Adrenal gland (tissue), 12 donors: ENCODE results near the gene DNMT1. TPM values are rescaled to one million over a fixed set of nuclear protein-coding genes. Genes with fewer than 3 reads are reported as not detected.
A peak's percentile ranks its signal among the peaks of the same experiment; 100 is the strongest.

Source experiments
- DNase-seq, 7 donors: peaks; one replicate each; pipeline ENCODE4 v3.0.0-alpha.2; 2019 to 2020
- H3K27ac ChIP-seq, 5 donors: fragments of 200-600 bp; sonication (generic) in 4 of 5; 1 replicate in 3 of 5; 2 replicates in 2 of 5; pipeline versions ENCODE4 v1.5.1 to v1.8.0; 2016 to 2020; ENCODE audit warnings: mild to moderate bottlenecking in 1 of 5
- H3K27me3 ChIP-seq: fragments of 200-600 bp; 2 replicates; pipeline ENCODE4 v1.8.0; 2021
- H3K36me3 ChIP-seq, 2 donors: fragments of 200-600 bp; replicated peaks in 1 of 2; 1 replicate in 1 of 2; 2 replicates in 1 of 2; pipeline versions ENCODE4 v1.5.1 to v1.8.0; 2018 to 2022
- H3K4me1 ChIP-seq, 2 donors: fragments of 200-600 bp; replicated peaks in 1 of 2; 1 replicate in 1 of 2; 2 replicates in 1 of 2; pipeline versions ENCODE4 v1.5.1 to v1.8.0; 2018 to 2021
- H3K4me3 ChIP-seq, 4 donors: fragments of 200-600 bp; sonication (generic) in 3 of 4; one replicate each; pipeline ENCODE4 v1.5.1; 2016 to 2018
- H3K9me3 ChIP-seq, 3 donors: fragments of 200-600 bp; sonication (generic) in 1 of 3; replicated peaks in 1 of 3; 1 replicate in 2 of 3; 2 replicates in 1 of 3; pipeline versions ENCODE4 v1.5.1 to v1.8.0; 2016 to 2021
- POLR2A ChIP-seq, 2 donors: fragments of 450-650 bp; IDR thresholded peaks; one replicate each; pipeline ENCODE4 v1.6.1; 2017; ENCODE audit warnings: antibody characterized with exemption in 2 of 2, mild to moderate bottlenecking in 2 of 2, moderate library complexity in 1 of 2
- WGBS, 4 donors: extraction: QIAGEN DNeasy Blood & Tissue Kit in 2 of 4; methylation state at CpG; one replicate each; pipeline versions ENCODE4 v1.1.5 to v1.1.7; 2013 to 2017; 5-methylcytosine and 5-hydroxymethylcytosine counted together
- intact Hi-C, 2 donors: fragments of 100-400 bp; cut with DNase I; formaldehyde crosslinking; loops; one replicate each; pipeline versions ENCODE4 v1.14.1 to v1.15.0; 2022 to 2023
- polyA plus RNA-seq, 3 donors: library from polyadenylated mRNA; stranded (reverse); fragments of 200-250 nt in 2 of 3; fragments of 350-450 nt in 1 of 3; fragmentation: Illumina TruSeq in 1 of 3; extraction: RNeasy Lipid Tissue Mini Kit (QIAGEN cat#74804) in 1 of 3; gene quantifications; one replicate each; pipeline ENCODE4 v1.2.3, GENCODE V29; 2013 to 2014
- total RNA-seq, 9 donors: library from RNA; depleted of rRNA in 4 of 9; stranded (reverse); fragments of >200 nt in 4 of 9; fragments of 120-200 nt in 1 of 9; fragmentation: NEBNext Ultra II Directional in 1 of 9; extraction: Animal tissue kit (Norgen Biotek cat#: 25700) in 1 of 9; gene quantifications; one replicate each; pipeline versions ENCODE4 v1.1.0 to v1.2.4, GENCODE V29; 2013 to 2023
- TF ChIP-seq, protein P1 (sequence below), 6 experiments: fragments of 450-650 bp in 4 of 6; fragments of 200-600 bp in 2 of 6; sonication (generic) in 1 of 6; IDR thresholded peaks; 1 replicate in 5 of 6; 2 replicates in 1 of 6; pipeline versions ENCODE4 v1.5.1 to v1.8.0; 2016 to 2021; ENCODE audit warnings: antibody characterized with exemption in 6 of 6, mild to moderate bottlenecking in 2 of 6, moderate library complexity in 1 of 6
- donor health status: healthy with polysubstance abuse.
- donor health status: Bipolar disorder and iron deficiency.
- donor health status: DM: yes; HTN: yes; CAD: no.
- donor health status: DM: no; HTN: no; CAD: no.
- donor health status: DM: no; HTN: no; CAD: no.
- donor health status: DM: yes; HTN: yes; CAD: no.

The DNMT1 gene
- total and polyA plus RNA-seq, 12 donors: 23.6 to 49.7 (median 36.1) TPM

GRCh38 chr19:10096615-10096963 is 98.2 kb downstream of the DNMT1 start:
- peak in 5 of 7 donors; percentile 44 to 81 (median 54) for DNase-seq
- 21 to 30% (median 28%) methylated on average over 9 to 26 of the region's 26 CpGs for WGBS, 4 donors
- intact Hi-C loops: no loop called here
- no peaks in the 10 kb centered on the region for H3K27me3 ChIP-seq
- no peak for TF ChIP-seq POLR2A (IDR thresholded peaks at IDR 0.05)
- TF ChIP-seq, protein P1, sequence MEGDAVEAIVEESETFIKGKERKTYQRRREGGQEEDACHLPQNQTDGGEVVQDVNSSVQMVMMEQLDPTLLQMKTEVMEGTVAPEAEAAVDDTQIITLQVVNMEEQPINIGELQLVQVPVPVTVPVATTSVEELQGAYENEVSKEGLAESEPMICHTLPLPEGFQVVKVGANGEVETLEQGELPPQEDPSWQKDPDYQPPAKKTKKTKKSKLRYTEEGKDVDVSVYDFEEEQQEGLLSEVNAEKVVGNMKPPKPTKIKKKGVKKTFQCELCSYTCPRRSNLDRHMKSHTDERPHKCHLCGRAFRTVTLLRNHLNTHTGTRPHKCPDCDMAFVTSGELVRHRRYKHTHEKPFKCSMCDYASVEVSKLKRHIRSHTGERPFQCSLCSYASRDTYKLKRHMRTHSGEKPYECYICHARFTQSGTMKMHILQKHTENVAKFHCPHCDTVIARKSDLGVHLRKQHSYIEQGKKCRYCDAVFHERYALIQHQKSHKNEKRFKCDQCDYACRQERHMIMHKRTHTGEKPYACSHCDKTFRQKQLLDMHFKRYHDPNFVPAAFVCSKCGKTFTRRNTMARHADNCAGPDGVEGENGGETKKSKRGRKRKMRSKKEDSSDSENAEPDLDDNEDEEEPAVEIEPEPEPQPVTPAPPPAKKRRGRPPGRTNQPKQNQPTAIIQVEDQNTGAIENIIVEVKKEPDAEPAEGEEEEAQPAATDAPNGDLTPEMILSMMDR (IDR thresholded peaks at IDR 0.05): no peak
- H3K4me1 ChIP-seq: peaks cover 8 to 13% of the 10 kb centered on the region in 2 donors
- no peaks in the 10 kb centered on the region for H3K9me3 ChIP-seq
- peak overlapping the region in 3 of 4 donors; percentile 23 to 41 (median 40) for H3K4me3 ChIP-seq
- H3K36me3 ChIP-seq: peaks cover 0 to 11% of the 10 kb centered on the region in 2 donors
- peak overlapping the region in 4 of 5 donors; percentile 49 to 88 (median 78) for H3K27ac ChIP-seq

DNA sequence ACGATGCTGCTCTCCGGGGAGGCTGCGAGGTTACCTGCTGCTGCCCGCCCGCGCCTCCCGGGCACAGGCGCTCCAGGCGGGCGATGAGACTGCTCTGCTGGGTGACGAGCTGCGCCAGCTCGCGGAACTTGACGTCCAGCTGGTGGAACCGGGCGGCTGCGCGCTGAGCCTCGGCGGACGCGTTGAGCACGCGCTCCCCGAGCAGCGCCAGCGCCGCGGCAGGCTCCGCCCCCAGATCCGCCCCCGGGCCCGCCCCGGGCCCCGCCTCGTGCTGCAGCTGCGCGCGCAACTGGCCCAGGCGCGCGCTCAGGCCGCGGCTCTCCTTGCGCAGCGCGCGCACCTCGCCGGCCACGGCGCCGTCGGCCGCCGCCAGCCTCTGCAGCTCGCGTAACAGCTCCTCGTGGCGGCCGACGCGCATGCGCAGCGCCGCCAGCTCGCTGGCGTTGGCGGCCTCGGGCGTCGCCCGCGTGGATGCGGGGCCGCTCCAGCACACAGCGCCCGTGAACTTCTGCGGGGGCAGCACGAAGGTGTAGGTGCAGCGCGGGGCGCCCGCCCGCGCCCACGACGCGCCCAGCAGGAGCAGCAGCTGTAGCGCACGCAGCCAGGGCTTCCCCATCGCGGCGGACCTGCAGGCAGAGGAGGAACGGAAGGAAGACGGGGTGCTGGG is 98.7 kb downstream of the DNMT1 start:
- intact Hi-C loops: no loop called here
- H3K4me1 ChIP-seq: peaks cover 8 to 13% of the 10 kb centered on the region in 2 donors
- TF ChIP-seq POLR2A (IDR thresholded peaks at IDR 0.05): peak; percentile 55 to 92
- TF ChIP-seq, protein P1 (IDR thresholded peaks at IDR 0.05): peak in 1 of 6 experiments; percentile 26
- H3K36me3 ChIP-seq: peaks cover 0 to 16% of the 10 kb centered on the region in 2 donors
- WGBS, 4 donors: 1% methylated on average over 76 to 97 of the region's 97 CpGs; no CpG with 5 or more reads in 2 of the 4 donors
- DNase-seq: peak; percentile 92 to 96 (median 94)
- H3K27me3 ChIP-seq: no peaks in the 10 kb centered on the region
- H3K4me3 ChIP-seq: peak overlapping the region in 3 of 4 donors; percentile 23 to 48 (median 40)
- peak overlapping the region; percentile 78 to 95 (median 85) for H3K27ac ChIP-seq
- no peaks in the 10 kb centered on the region for H3K9me3 ChIP-seq

DNA sequence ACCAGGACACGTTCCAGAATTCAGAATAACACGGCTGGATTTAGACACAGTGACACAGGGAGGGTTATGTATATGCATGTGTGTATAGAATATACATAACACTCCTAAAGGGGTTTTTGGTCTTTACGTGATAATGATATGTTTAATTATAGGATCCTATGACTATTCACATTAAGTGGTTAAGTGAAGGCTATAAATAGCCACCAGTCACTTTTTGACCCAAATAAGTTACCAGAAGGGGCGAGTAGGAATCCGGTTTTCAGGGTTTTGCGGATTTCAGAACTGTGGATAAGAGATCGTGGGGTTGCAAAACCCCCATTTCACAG is 99.2 kb downstream of the DNMT1 start:
- Histone ChIP-seq H3K4me3 (peak overlapping the region in 1 of 4 donors; percentile 48), H3K9me3 (no peaks in the 10 kb centered on the region), H3K27me3 (no peaks in the 10 kb centered on the region), H3K36me3 (peaks cover 0 to 21% of the 10 kb centered on the region in 2 donors), H3K27ac (peak overlapping the region; percentile 78 to 95 (median 85)), H3K4me1 (peaks cover 8 to 13% of the 10 kb centered on the region in 2 donors)
- DNase-seq: no peak
- TF ChIP-seq, protein P1 (IDR thresholded peaks at IDR 0.05): no peak
- TF ChIP-seq POLR2A (IDR thresholded peaks at IDR 0.05): no peak
- WGBS, 4 donors: 25 to 29% (median 27%) methylated on average over 6 to 7 of the region's 7 CpGs
- intact Hi-C loops: no loop called here

DNA sequence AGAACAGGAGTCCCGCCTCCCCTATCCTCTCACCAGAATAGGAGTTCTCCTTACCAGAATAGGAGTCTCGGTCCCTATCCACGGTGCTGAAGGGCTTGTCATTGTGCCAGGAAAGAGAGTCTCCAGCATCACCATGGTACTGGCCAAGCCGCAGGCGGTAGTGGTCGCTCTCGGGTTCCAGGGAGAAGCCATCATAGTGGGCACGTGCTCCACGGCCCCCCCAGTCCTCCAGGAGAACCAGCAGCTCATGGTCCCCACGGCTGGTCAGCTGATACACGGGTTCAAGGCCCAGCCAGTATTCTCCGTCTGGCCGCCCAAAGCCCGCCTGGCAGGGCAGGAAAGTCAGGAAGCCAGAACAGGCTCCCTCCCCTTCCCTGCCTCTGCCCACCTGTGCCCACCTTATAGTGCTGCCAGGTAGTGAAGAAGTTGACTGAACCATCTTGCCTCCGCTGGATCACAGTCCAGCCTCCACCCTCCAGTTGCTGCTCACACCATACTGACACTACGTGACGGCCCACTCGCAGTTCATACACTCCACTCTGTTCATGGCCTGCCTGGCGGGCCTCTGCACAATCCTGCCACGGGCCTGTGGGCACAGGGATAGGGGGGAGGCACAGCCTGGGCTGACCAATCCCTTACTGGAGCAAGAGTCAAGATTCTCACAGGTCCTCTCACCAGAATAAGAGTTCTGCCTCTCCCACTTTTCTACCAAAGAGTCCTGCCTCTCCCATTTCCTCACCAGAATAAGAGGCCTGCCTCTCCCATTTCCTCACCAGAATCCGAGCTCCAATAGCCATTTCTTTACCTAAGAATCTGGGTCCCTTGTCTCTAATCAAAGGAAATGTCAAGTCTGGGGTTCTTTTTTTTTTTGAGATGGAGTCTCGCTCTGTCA is 101.2 kb downstream of the DNMT1 start:
- DNase-seq: peak in 4 of 7 donors; percentile 15 to 58 (median 30)
- H3K4me1 ChIP-seq: peaks cover 8 to 13% of the 10 kb centered on the region in 2 donors
- intact Hi-C loops: no loop called here
- H3K27me3 ChIP-seq: no peaks in the 10 kb centered on the region
- no peak overlapping the region for H3K4me3 ChIP-seq
- 85 to 91% (median 89%) methylated on average over 11 to 22 of the region's 22 CpGs for WGBS, 4 donors
- TF ChIP-seq POLR2A (IDR thresholded peaks at IDR 0.05): no peak
- TF ChIP-seq, protein P1 (IDR thresholded peaks at IDR 0.05): no peak
- no peak overlapping the region for H3K27ac ChIP-seq
- peaks cover 0 to 35% of the 10 kb centered on the region in 2 donors for H3K36me3 ChIP-seq
- H3K9me3 ChIP-seq: no peaks in the 10 kb centered on the region
